ENCODE results near the gene ARHGEF10L. TPM values are rescaled to one million over a fixed set of nuclear protein-coding genes. Genes with fewer than 3 reads are reported as not detected.
A peak's percentile ranks its signal among the peaks of the same experiment; 100 is the strongest.

ARHGEF10L gene
- total RNA-seq, 2 experiments from 2014 or later = not detected

- H3K9me3 Mint-ChIP-seq = no peaks in the 10 kb centered on the region
- no peak overlapping the region for H3K27ac Mint-ChIP-seq
- no peaks in the 10 kb centered on the region for H3K27me3 Mint-ChIP-seq
- H3K36me3 Mint-ChIP-seq = no peaks in the 10 kb centered on the region
- DNase-seq = no peak
- H3K4me1 Mint-ChIP-seq = no peaks in the 10 kb centered on the region
- no peak overlapping the region for H3K4me3 Mint-ChIP-seq
Measured at GRCh38 chr1:17581389-17582123, 42.1 kb downstream of the ARHGEF10L start.

GRCh38 chr1:17582124-17582774 lies 42.8 kb downstream of the ARHGEF10L start:
- Mint-ChIP-seq H3K27ac (peak overlapping the region; percentile 19), H3K27me3 (no peaks in the 10 kb centered on the region), H3K4me3 (no peak overlapping the region), H3K4me1 (no peaks in the 10 kb centered on the region), H3K9me3 (no peaks in the 10 kb centered on the region), H3K36me3 (no peaks in the 10 kb centered on the region)
- DNase-seq = no peak

GRCh38 chr1:17584539-17584938 lies 45.0 kb downstream of the ARHGEF10L start:
- Mint-ChIP-seq H3K27me3 (no peaks in the 10 kb centered on the region), H3K36me3 (no peaks in the 10 kb centered on the region), H3K4me1 (no peaks in the 10 kb centered on the region), H3K4me3 (no peak overlapping the region), H3K9me3 (no peaks in the 10 kb centered on the region), H3K27ac (no peak overlapping the region)
- no peak for DNase-seq

- Mint-ChIP-seq H3K4me3 (no peak overlapping the region), H3K27me3 (no peaks in the 10 kb centered on the region), H3K9me3 (no peaks in the 10 kb centered on the region)
Measured at GRCh38 chr1:17585266-17585987, 45.9 kb downstream of the ARHGEF10L start.

GRCh38 chr1:17586172-17586964 lies 46.9 kb downstream of the ARHGEF10L start:
- Mint-ChIP-seq H3K4me3 (no peak overlapping the region), H3K27ac (no peak overlapping the region), H3K9me3 (no peaks in the 10 kb centered on the region), H3K27me3 (no peaks in the 10 kb centered on the region), H3K36me3 (no peaks in the 10 kb centered on the region), H3K4me1 (no peaks in the 10 kb centered on the region)
- DNase-seq = no peak

More at GRCh38 chr1:17585266-17585987, 45.9 kb downstream of the ARHGEF10L start:
- Mint-ChIP-seq H3K27ac (no peak overlapping the region), H3K36me3 (no peaks in the 10 kb centered on the region), H3K4me1 (no peaks in the 10 kb centered on the region)
- no peak for DNase-seq

- Mint-ChIP-seq H3K27me3 (no peaks in the 10 kb centered on the region), H3K9me3 (no peaks in the 10 kb centered on the region), H3K4me3 (no peak overlapping the region), H3K27ac (no peak overlapping the region), H3K36me3 (no peaks in the 10 kb centered on the region), H3K4me1 (no peaks in the 10 kb centered on the region)
- no peak for DNase-seq
Measured at GRCh38 chr1:17587693-17588047, 48.2 kb downstream of the ARHGEF10L start.

- no peak overlapping the region for H3K4me3 Mint-ChIP-seq
- H3K27me3 Mint-ChIP-seq = no peaks in the 10 kb centered on the region
- DNase-seq = no peak
- no peaks in the 10 kb centered on the region for H3K4me1 Mint-ChIP-seq
- H3K27ac Mint-ChIP-seq = no peak overlapping the region
- no peaks in the 10 kb centered on the region for H3K36me3 Mint-ChIP-seq
- no peaks in the 10 kb centered on the region for H3K9me3 Mint-ChIP-seq
Measured at GRCh38 chr1:17588048-17588871, 48.8 kb downstream of the ARHGEF10L start.

GRCh38 chr1:17591814-17592430 lies 52.4 kb downstream of the ARHGEF10L start:
- no peak for DNase-seq
- H3K36me3 Mint-ChIP-seq = no peaks in the 10 kb centered on the region
- H3K9me3 Mint-ChIP-seq = no peaks in the 10 kb centered on the region
- no peaks in the 10 kb centered on the region for H3K4me1 Mint-ChIP-seq
- H3K27ac Mint-ChIP-seq = no peak overlapping the region
- no peak overlapping the region for H3K4me3 Mint-ChIP-seq
- no peaks in the 10 kb centered on the region for H3K27me3 Mint-ChIP-seq

GRCh38 chr1:17594026-17594425 lies 54.5 kb downstream of the ARHGEF10L start:
- no peaks in the 10 kb centered on the region for H3K4me1 Mint-ChIP-seq
- H3K27ac Mint-ChIP-seq = no peak overlapping the region
- no peak overlapping the region for H3K4me3 Mint-ChIP-seq
- H3K27me3 Mint-ChIP-seq = peaks cover 4% of the 10 kb centered on the region
- no peaks in the 10 kb centered on the region for H3K9me3 Mint-ChIP-seq
- DNase-seq = no peak
- H3K36me3 Mint-ChIP-seq = no peaks in the 10 kb centered on the region

- Mint-ChIP-seq H3K27ac (no peak overlapping the region), H3K9me3 (no peaks in the 10 kb centered on the region), H3K36me3 (no peaks in the 10 kb centered on the region), H3K4me3 (no peak overlapping the region), H3K27me3 (peaks cover 4% of the 10 kb centered on the region), H3K4me1 (no peaks in the 10 kb centered on the region)
- no peak for DNase-seq
Measured at GRCh38 chr1:17594690-17595601, 55.4 kb downstream of the ARHGEF10L start.

- peaks cover 4% of the 10 kb centered on the region for H3K27me3 Mint-ChIP-seq
- no peaks in the 10 kb centered on the region for H3K9me3 Mint-ChIP-seq
- no peak overlapping the region for H3K27ac Mint-ChIP-seq
- H3K4me1 Mint-ChIP-seq = no peaks in the 10 kb centered on the region
- no peak for DNase-seq
- H3K36me3 Mint-ChIP-seq = no peaks in the 10 kb centered on the region
- no peak overlapping the region for H3K4me3 Mint-ChIP-seq
Measured at GRCh38 chr1:17595602-17595925, 56.1 kb downstream of the ARHGEF10L start.

GRCh38 chr1:17596186-17596585 lies 56.7 kb downstream of the ARHGEF10L start:
- Mint-ChIP-seq H3K4me3 (no peak overlapping the region), H3K9me3 (no peaks in the 10 kb centered on the region), H3K36me3 (no peaks in the 10 kb centered on the region), H3K4me1 (no peaks in the 10 kb centered on the region), H3K27ac (no peak overlapping the region), H3K27me3 (peaks cover 4% of the 10 kb centered on the region)
- no peak for DNase-seq

All from activated naive CD8-positive, alpha-beta T cell treated with anti-CD3 and anti-CD28 coated beads for 36 hours (primary cell).